ENCODE results near the gene CHST12.

Gene CHST12

DNA sequence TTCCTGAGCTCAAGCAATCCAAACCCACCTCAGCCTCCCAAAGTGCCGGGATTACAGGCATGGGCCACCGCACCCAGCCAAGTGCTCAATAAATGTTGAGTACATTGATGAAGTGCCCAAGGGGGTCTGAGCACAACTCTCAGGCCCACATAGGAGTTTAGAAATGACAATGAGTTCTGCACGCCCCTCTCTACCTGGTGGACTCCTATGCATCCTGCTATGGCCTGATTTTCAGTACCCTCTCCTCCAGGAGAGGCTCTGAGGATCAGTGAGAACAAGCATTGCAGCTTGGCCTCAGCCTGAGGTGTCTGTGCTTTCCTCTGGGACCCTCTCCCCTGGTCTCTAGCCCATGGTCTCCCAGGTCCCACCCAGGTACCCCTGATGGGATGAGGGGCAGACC is 93.7 kb downstream of the CHST12 start:
- no peak overlapping the region for H3K4me3 ChIP-seq (ENCODE audit: low read depth, low read length)

DNA sequence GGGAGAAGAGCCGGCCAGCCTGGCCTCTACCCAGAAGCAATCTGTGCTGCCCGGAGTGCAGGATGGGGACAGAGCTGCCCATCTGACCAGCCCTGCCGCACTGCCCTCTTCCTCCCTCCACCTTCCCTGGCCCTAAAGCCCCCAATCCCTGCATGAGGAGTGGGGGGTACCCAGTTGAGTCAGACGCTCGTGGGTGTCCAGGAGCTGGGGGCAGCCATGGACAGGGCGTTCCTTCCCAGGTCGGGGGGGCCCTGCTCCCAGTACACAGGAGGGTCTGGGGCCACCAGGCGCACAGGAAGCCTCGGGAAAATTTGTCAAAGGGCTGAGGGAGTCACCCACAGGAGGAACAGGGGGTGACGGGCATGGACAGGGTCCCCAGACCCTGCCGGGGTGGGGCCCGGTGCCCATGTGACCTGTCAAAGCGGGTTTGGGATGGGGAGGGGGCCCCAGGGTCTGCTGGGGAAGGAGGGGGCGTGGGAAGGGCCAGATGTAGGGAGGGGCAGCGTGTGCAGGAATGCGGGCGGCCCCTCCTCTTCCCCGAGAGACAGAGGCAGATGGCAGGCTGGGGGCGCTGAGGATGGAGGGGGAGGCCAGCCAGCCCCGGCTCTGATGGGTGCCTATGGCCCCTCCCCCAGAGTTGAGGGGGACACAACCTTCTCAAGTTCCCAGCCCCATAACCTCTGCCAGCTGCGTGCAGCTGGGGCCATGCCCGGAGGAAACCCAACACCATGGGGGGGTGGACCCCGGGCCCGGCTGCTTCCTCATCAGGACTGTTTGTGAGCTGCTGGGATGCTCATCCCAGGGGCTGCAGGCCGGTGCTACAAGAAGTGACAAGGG is 94.3 kb downstream of the CHST12 start:
- H3K4me3 ChIP-seq (ENCODE audit: low read depth, low read length) = no peak overlapping the region
